WTC11 (cell line): ENCODE measurements around the gene AKAP13. TPM values are rescaled to one million over a fixed set of nuclear protein-coding genes. Genes with fewer than 3 reads are reported as not detected.

Source experiments
- ATAC-seq: fragments of 200-7000 bp; cut with Tn5 transposase; 2 replicates; pipeline ENCODE4 v1.10.0; 2021; ENCODE audit warnings: mild to moderate bottlenecking, moderate library complexity
- CTCF ChIA-PET: fragments of 300-600 bp; sonication (Branson Sonifier 250); formaldehyde crosslinking; loops from one replicate; lab custom pipeline; 2021; ENCODE audit warnings: antibody characterized with exemption; lab: Charles Lee
- POLR2A ChIA-PET: fragments of 350-600 bp; sonication (Branson Sonifier 250); formaldehyde crosslinking; loops from one replicate; lab custom pipeline; 2021; ENCODE audit warnings: antibody characterized with exemption; lab: Charles Lee
- DNase-seq: peaks from one replicate; pipeline ENCODE4 v3.0.0; 2021; ENCODE audit warnings: low spot score
- H3K27ac Mint-ChIP-seq: 2 replicates; pipeline ENCODE4 v1.8.0; 2021; ENCODE audit warnings: mixed read lengths
- H3K27me3 Mint-ChIP-seq: 2 replicates; pipeline ENCODE4 v1.8.0; 2021; ENCODE audit warnings: low read depth, mild to moderate bottlenecking, moderate library complexity, mixed read lengths
- H3K36me3 Mint-ChIP-seq: 2 replicates; pipeline ENCODE4 v1.8.0; 2021; ENCODE audit warnings: mixed read lengths
- H3K4me1 Mint-ChIP-seq: 2 replicates; pipeline ENCODE4 v1.8.0; 2022; ENCODE audit warnings: mixed read lengths
- H3K4me3 Mint-ChIP-seq: 2 replicates; pipeline ENCODE4 v1.8.0; 2021; ENCODE audit warnings: mild to moderate bottlenecking, moderate library complexity, mixed read lengths
- H3K9me3 Mint-ChIP-seq: 2 replicates; pipeline ENCODE4 v1.8.0; 2021; ENCODE audit warnings: mixed read lengths
- ATF3 ChIP-seq: sonication (generic); formaldehyde crosslinking; conservative IDR thresholded peaks from 2 replicates; pipeline ENCODE4 v1.8.1; 2022; ENCODE audit warnings: mild to moderate bottlenecking, missing genetic modification reagents
- ATF6 ChIP-seq: sonication (generic); formaldehyde crosslinking; IDR thresholded peaks from 2 replicates; pipeline ENCODE4 v1.8.1; 2023; ENCODE audit warnings: mild to moderate bottlenecking, missing genetic modification reagents
- ETV6 ChIP-seq: sonication (generic); formaldehyde crosslinking; IDR thresholded peaks from 2 replicates; pipeline ENCODE4 v1.8.1; 2022; ENCODE audit warnings: mild to moderate bottlenecking, missing genetic modification reagents
- FOXP1 ChIP-seq: sonication (generic); formaldehyde crosslinking; IDR thresholded peaks from 2 replicates; pipeline ENCODE4 v1.8.0; 2022; ENCODE audit warnings: missing genetic modification reagents, mild to moderate bottlenecking, moderate library complexity, borderline replicate concordance
- FOXP4 ChIP-seq: sonication (generic); formaldehyde crosslinking; IDR thresholded peaks from 2 replicates; pipeline ENCODE4 v1.8.0; 2022; ENCODE audit warnings: mild to moderate bottlenecking, missing genetic modification reagents
- OVOL2 ChIP-seq: fragments of 250-450 bp; sonication (Bioruptor Pico); IDR thresholded peaks from 2 replicates; pipeline ENCODE4 v1.9.0; 2021; ENCODE audit warnings: mild to moderate bottlenecking, borderline replicate concordance
- PRDM15 ChIP-seq: sonication (generic); formaldehyde crosslinking; IDR thresholded peaks from 2 replicates; pipeline ENCODE4 v1.8.0; 2022; ENCODE audit warnings: missing genetic modification reagents
- PRRX2 ChIP-seq: fragments of 250-450 bp; sonication (Bioruptor Pico); IDR thresholded peaks from 2 replicates; pipeline ENCODE4 v1.8.0; 2021; ENCODE audit warnings: mild to moderate bottlenecking
- ZNF263 ChIP-seq: sonication (generic); formaldehyde crosslinking; IDR thresholded peaks from 2 replicates; pipeline ENCODE4 v1.8.1; 2022; ENCODE audit warnings: low read depth, mild to moderate bottlenecking, moderate library complexity, missing genetic modification reagents
- ZSCAN18 ChIP-seq: fragments of 250-450 bp; sonication (Bioruptor Pico); IDR thresholded peaks from 2 replicates; pipeline ENCODE4 v2.1.2; 2022; ENCODE audit warnings: mild to moderate bottlenecking, moderate library complexity
- total RNA-seq: library from RNA; stranded (reverse); gene quantifications from 3 replicates; pipeline ENCODE4 v1.2.3, GENCODE V29; 2021
- TF ChIP-seq, protein P1 (sequence below): fragments of 250-450 bp; sonication (Bioruptor Pico); IDR thresholded peaks from 2 replicates; pipeline ENCODE4 v1.9.0; 2021; ENCODE audit warnings: mild to moderate bottlenecking

Gene AKAP13
- total RNA-seq, 1 experiment from 2014 or later, result 50.3 TPM

DNA sequence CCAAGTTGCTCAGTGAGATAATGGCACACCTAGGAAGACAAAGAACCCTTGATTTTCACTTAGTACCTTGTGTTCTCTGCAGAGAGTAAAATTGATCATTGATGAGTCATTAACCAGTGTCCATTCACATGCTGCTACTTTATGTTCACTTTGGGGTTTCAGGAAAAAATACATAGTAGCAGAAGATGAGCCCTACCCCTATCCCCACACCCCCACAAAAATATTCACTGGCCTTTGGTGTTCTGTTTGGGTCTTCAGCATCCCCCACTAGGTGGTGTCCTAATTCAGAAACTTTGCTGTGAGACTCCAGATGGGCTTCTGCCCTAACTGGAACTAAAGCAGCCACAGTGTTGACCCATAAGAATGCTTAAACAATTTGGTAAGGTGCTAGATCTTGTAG is 235.5 kb downstream of the AKAP13 start:
- Mint-ChIP-seq H3K27ac (no peak overlapping the region; the same call in 1 of the 2 replicates), H3K9me3 (no peaks in the 10 kb centered on the region), H3K4me3 (no peak overlapping the region), H3K4me1 (no peaks in the 10 kb centered on the region; the same call in none of the 2 replicates), H3K36me3 (no peaks in the 10 kb centered on the region; the same call in 1 of the 2 replicates), H3K27me3 (no peaks in the 10 kb centered on the region)
- ATAC-seq (peak; percentile 84), DNase-seq (peak; percentile 20)
- CTCF ChIA-PET, result interaction anchor here (1.0 kb wide), 1 partner anchor 12 kb away, joined by 3 read pairs; no protein-coding TSS in a partner anchor
- POLR2A ChIA-PET, result no interaction called here
- TF ChIP-seq FOXP1 (no peak), ATF3 (no peak)
- TF ChIP-seq, protein P1, sequence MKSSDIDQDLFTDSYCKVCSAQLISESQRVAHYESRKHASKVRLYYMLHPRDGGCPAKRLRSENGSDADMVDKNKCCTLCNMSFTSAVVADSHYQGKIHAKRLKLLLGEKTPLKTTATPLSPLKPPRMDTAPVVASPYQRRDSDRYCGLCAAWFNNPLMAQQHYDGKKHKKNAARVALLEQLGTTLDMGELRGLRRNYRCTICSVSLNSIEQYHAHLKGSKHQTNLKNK (CRISPR knock-in tag), result no peak

GRCh38 chr15:85616549-85617110 is 236.2 kb downstream of the AKAP13 start:
- DNase-seq (no peak), ATAC-seq (no peak)
- CTCF ChIA-PET, result interaction anchor here (1.0 kb wide), 1 partner anchor 13 kb away, joined by 3 read pairs; no protein-coding TSS in a partner anchor
- H3K36me3 Mint-ChIP-seq, result no peaks in the 10 kb centered on the region; the same call in 1 of the 2 replicates
- no peaks in the 10 kb centered on the region; the same call in none of the 2 replicates for H3K4me1 Mint-ChIP-seq
- no peaks in the 10 kb centered on the region for H3K9me3 Mint-ChIP-seq
- H3K27ac Mint-ChIP-seq, result peak overlapping the region; percentile 86
- POLR2A ChIA-PET, result no interaction called here
- H3K27me3 Mint-ChIP-seq, result no peaks in the 10 kb centered on the region
- TF ChIP-seq, protein P1 (CRISPR knock-in tag), result no peak
- TF ChIP-seq PRDM15 (CRISPR knock-in tag) (no peak), FOXP4 (CRISPR knock-in tag) (no peak), ETV6 (CRISPR knock-in tag) (no peak), ATF3 (no peak), OVOL2 (CRISPR knock-in tag) (no peak), PRRX2 (no peak), ATF6 (CRISPR knock-in tag) (no peak), ZSCAN18 (CRISPR knock-in tag) (no peak), ZNF263 (CRISPR knock-in tag) (no peak)
- H3K4me3 Mint-ChIP-seq, result no peak overlapping the region
